ENCODE results near the gene FOXF1.
A peak's percentile ranks its signal among the peaks of the same experiment; 100 is the strongest.

Gene FOXF1

DNA sequence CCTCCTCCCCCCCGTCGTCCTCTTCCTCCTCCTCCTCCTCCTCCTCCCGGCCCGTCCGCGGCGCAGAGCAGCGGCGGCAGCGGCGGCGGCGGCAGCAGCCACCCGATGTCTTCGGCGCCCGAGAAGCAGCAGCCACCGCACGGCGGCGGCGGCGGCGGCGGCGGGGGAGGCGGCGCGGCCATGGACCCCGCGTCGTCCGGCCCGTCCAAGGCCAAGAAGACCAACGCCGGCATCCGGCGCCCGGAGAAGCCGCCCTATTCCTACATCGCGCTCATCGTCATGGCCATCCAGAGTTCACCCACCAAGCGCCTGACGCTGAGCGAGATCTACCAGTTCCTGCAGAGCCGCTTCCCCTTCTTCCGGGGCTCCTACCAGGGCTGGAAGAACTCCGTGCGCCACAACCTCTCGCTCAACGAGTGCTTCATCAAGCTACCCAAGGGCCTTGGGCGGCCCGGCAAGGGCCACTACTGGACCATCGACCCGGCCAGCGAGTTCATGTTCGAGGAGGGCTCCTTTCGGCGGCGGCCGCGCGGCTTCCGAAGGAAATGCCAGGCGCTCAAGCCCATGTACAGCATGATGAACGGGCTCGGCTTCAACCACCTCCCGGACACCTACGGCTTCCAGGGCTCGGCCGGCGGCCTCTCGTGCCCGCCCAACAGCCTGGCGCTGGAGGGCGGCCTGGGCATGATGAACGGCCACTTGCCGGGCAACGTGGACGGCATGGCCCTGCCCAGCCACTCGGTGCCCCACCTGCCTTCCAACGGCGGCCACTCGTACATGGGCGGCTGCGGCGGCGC is at the start of gene FOXF1:
TSS of gene FOXF1 (plus strand) at position 63 of the 797 bp plus-strand sequence. CDS start at position 106, 43 bp downstream.
- peak; percentile 42 for DNase-seq

GRCh38 chr16:86461037-86461436 is 49.3 kb upstream of the FOXF1 start:
- DNase-seq = no peak

GRCh38 chr16:86462334-86463084 is 47.8 kb upstream of the FOXF1 start:
- no peak for DNase-seq

DNA sequence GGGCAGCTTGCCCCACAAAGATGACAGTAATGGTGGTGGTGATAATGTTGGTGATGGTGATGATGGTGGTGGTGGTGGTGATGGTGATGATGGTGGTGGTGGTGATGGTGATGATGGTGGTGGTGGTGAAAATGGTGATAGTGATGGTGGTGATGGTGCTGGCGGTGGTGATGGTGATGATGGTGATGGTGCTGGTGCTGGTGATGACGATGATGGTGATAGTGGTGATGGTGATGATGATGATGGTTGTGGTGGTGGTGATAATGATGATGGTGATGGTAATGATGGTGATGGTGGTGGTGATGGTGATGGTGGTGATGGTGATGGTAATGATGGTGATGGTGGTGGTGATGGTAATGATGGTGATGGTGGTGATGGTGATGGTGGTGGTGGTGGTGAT is 46.3 kb upstream of the FOXF1 start:
- no peak for DNase-seq

- no peak for DNase-seq
These were observed 44.9 kb upstream of the FOXF1 start for GRCh38 chr16:86465434-86465833.

GRCh38 chr16:86466696-86467406 is 43.5 kb upstream of the FOXF1 start:
- DNase-seq = no peak

GRCh38 chr16:86467490-86467889 is 42.8 kb upstream of the FOXF1 start:
- no peak for DNase-seq

- DNase-seq = no peak
These were observed 39.4 kb upstream of the FOXF1 start for GRCh38 chr16:86470964-86471363.

- DNase-seq = no peak
These were observed 38.4 kb upstream of the FOXF1 start for GRCh38 chr16:86471896-86472295.

DNA sequence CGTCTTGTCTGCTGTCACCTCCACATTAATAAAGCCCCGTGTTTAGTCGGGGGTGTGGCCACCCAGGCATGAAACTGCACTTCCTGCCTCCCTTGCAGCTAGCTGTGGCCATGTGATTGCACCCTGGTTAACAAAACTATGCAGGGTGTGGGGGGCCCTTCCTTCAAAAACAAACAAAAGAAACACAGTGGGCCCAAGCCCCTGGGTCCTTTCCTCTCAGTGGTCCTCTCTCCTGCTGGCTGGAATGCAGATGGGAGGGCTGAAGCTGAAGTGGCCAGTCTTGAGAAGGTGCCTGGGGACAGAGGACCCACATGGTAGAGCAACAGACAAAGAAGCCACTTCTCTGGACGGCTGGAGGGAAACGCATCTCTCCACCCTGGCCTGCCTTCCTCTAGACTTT is 38.0 kb upstream of the FOXF1 start:
- DNase-seq = no peak

- DNase-seq = no peak
These were observed 33.3 kb upstream of the FOXF1 start for GRCh38 chr16:86476956-86477534.

- no peak for DNase-seq
These were observed 32.7 kb upstream of the FOXF1 start for GRCh38 chr16:86477642-86478041.

DNA sequence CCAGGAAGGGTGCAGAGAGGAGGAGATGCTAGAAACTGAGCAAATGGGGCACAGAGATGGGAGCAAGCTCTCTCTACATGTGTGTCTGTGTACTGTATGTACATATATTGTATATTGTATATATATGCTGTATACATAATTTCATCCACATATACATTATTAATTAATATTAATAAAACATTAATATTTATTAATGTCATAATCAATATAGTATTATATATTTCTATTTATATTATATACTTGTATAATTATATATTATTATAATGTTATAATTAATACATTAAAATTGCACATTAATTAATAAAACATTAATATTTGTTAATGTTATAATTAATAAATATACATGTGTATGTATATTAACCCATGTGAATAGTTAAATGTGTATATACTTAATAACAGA is 31.5 kb upstream of the FOXF1 start:
- no peak for DNase-seq

DNA sequence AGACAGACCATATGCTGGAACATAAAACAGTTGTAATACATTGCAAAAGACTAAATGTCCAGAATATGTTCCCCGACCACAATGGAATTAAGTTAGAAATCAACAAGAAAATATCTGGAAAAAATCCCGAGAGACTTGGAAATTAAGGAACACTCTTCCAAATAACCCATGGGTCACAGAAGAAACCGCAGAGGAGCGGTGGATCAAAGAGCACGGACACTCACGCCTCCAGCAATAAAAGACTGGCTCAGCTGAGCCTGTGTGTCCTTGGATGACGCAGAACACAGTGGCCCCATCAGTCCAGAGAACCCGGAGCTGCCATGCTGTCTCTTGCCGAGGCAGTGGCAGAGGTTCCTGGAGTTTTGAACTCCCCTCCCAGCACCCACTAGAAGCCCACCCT is 30.9 kb upstream of the FOXF1 start:
- no peak for DNase-seq

DNA sequence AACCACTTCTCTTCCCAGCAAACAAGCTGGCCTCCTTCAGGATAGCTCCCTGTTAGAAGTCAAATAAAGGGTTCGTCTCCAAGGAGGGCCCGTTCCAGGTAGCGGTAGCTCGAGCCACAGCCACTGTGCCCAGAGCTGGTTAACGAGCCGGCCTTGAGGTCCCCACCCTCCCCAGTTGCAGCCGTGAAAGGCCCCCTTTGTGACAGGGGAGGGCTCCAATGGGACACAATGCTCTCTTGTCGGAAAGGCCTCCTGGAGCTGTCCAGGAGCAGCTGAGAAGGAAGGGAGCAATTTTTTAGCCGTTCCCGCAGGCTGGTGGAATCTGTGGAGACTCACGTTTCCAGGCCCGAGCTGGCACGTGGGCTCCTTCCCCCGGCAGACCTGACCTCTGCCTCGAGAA is 29.9 kb upstream of the FOXF1 start:
- no peak for DNase-seq

DNA sequence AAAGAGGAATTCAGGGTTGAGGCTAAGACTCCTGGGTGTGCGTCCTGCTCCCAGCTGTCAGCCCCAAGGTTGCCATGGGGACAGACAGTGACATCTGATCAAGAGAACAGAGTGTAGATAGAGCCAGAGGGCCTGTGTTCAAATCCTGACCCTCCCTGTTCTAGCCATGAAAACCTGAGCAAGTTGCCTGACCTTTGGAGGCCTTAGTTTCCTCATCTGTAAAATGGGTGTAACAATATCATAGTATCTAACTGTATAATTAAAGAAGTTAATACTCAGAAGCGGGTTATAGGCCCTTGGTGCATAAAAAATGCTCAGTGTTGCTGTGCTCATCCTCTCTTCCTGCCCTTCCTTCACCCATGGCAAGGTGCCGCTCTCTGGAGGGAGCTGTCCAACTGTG is 28.7 kb upstream of the FOXF1 start:
- no peak for DNase-seq

GRCh38 chr16:86484240-86484639 is 26.1 kb upstream of the FOXF1 start:
- no peak for DNase-seq

GRCh38 chr16:86485746-86486145 is 24.6 kb upstream of the FOXF1 start:
- DNase-seq = no peak

DNA sequence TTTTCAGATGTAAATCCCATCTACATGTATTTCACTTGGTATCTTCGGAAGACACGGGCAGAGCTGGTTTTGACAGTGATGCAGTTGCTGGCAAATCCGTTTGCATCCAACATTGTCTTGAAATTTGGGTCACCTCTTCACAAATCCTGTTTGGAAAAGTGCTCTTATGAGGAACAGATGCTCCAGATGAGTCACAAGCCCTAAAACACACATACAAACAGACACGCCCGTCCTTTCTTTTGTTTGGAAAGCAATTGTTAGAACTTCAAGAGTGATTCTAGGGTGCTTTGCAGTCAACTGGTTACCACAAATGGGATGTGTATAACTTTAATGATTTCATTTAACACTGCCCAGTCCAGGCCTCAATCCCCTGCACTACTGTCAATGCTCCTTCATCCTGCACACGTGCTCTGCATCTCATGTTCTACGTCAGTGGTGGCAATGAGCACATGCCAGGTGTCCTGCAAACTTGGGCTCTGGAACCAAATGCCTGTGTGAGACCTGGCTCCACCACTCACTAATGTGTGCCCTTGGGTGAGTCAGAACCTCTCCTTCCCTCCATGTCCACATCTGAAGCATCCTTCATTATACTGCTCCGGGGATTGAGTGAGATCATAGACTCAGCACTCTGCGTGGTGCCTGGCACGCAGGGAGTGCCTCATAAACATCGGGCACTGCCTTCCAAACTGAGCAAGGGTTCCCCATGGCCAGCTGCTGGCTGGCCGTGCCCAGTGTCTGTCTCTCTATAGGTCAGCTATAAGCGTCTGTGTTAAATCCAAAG is 19.3 kb upstream of the FOXF1 start:
- no peak for DNase-seq

DNA sequence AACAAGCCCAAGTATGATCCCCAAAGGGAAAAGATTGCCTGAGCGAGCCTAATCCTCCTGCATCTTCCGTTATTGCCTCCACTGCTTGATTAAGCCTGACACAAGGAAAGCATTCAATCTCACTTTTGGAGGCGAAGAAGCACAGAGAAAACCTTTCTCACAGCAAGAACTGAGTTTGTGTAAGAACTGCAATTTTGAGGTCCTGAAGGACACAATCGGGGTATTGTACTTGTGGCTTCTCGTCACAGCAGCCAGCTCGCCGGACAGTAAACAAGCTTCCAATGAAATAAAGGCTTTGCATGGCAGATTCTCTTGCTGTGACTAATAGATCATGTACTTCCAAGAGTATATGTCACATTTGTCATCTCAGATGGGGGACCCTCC is 18.7 kb upstream of the FOXF1 start:
- DNase-seq = no peak

- DNase-seq = no peak
These were observed 17.9 kb upstream of the FOXF1 start for GRCh38 chr16:86492267-86492960.

All from stimulated activated CD8-positive, alpha-beta memory T cell treated with anti-CD3 and anti-CD28 coated beads, Interleukin-4, amount 100 ng/mL, for 48 hours (primary cell).